ENCODE results near the gene ATRIP.
"Not testable (repeated sequence)": the region's sequence is repeated elsewhere in the genome, so short reads cannot be mapped to it uniquely, and the experiment has no call there.

ATRIP gene

GRCh38 chr3:48439820-48440589 lies 6.5 kb upstream of the ATRIP start, which contains the start of the genes CCDC51 and TMA7:
Gene CCDC51, minus strand, starts transcription at chr3:48440119. Its CDS starts 4,991 bp downstream, at chr3:48435128.
Gene TMA7, plus strand, starts transcription at chr3:48440257. Its CDS starts 40 bp downstream, at chr3:48440297.
- peak; percentile 93 for DNase-seq

GRCh38 chr3:48440590-48440958 lies 6.0 kb upstream of the ATRIP start:
- DNase-seq, result peak; percentile 25

GRCh38 chr3:48441940-48442339 lies 4.6 kb upstream of the ATRIP start:
- DNase-seq, result no peak

- DNase-seq, result peak; percentile 7
Measured at GRCh38 chr3:48445277-48445882, 1.2 kb upstream of the ATRIP start.

GRCh38 chr3:48446043-48446424 lies 503 bp upstream of the ATRIP start:
- no peak for DNase-seq

- peak; percentile 82 for DNase-seq
Measured at GRCh38 chr3:48451270-48451669, 4.7 kb downstream of the ATRIP start.

GRCh38 chr3:48456456-48456855 lies 9.9 kb downstream of the ATRIP start:
- peak; percentile 16 for DNase-seq

- DNase-seq, result no peak
Measured at GRCh38 chr3:48459331-48459730, 12.8 kb downstream of the ATRIP start.

- no peak for DNase-seq
Measured at GRCh38 chr3:48459773-48460516, 13.4 kb downstream of the ATRIP start.

- DNase-seq, result no peak
Measured at GRCh38 chr3:48460517-48460902, 14.0 kb downstream of the ATRIP start.

GRCh38 chr3:48461767-48462166 lies 15.2 kb downstream of the ATRIP start:
- DNase-seq, result not testable (repeated sequence)

- DNase-seq, result no peak
Measured at GRCh38 chr3:48463703-48464102, 17.2 kb downstream of the ATRIP start.

- DNase-seq, result no peak
Measured at GRCh38 chr3:48464713-48465221, 18.2 kb downstream of the ATRIP start.

GRCh38 chr3:48465237-48465530 lies 18.6 kb downstream of the ATRIP start:
- peak; percentile 79 for DNase-seq

- peak; percentile 96 for DNase-seq
Measured at GRCh38 chr3:48465531-48466378, 19.2 kb downstream of the ATRIP start.

GRCh38 chr3:48466386-48467109 lies 20.0 kb downstream of the ATRIP start:
- peak; percentile 38 for DNase-seq

GRCh38 chr3:48467110-48467454 lies 20.5 kb downstream of the ATRIP start:
- no peak for DNase-seq

- no peak for DNase-seq
Measured at GRCh38 chr3:48467473-48468267, 21.1 kb downstream of the ATRIP start.

- DNase-seq, result peak; percentile 18
Measured at GRCh38 chr3:48468329-48468731, 21.8 kb downstream of the ATRIP start.

- no peak for DNase-seq
Measured at GRCh38 chr3:48469046-48469915, 22.7 kb downstream of the ATRIP start.

Measured in DMS53 (cell line).